ENCODE measurements around the gene STXBP2. TPM values are rescaled to one million over a fixed set of nuclear protein-coding genes. Genes with fewer than 3 reads are reported as not detected.

Gene STXBP2
- total and polyA plus RNA-seq, 2 experiments from 2014 or later = 1.8 to 2.0 TPM

DNA sequence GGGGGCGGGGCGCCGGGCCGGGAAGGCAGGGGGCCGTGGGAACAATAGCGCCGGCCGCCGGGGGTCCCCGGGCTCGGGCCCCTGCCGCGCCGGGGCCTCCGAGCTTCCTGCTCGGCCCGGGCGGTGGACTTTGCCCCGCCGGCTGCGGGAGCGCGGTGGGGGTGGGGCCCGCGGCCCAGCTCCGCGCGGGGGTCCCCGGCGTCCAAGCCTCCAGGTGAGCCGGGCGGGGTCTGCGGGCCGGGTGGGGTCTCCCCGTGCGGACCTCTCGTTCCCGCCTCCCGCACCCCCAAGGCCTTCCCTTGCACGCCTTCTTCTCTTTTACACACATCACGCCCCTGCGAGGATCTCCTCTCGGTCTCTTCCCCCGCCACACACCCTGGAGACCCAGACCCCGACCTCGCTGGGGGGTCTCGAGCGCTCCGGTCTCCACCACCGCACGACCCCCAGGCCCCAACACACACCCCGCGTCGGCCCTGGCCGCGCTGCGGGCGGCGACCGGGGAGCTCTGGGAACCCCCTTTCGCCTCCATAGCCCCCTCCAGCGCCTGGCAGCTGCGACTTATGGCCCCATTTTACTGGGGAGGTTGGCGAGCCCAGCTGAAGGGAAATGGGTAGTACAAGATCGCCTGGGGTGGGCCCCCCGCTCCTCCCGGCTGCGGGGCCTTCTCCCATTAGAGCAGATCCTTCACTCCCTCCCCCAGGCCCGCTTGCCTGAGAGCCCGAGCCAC lies 40.5 kb upstream of the STXBP2 start:
- Histone ChIP-seq H3K27ac (no peak overlapping the region), H3K27me3 (replicated peaks; ENCODE audit: insufficient read depth) (peaks cover 40% of the 10 kb centered on the region), H3K79me2 (ENCODE audit: insufficient read depth) (no peaks in the 10 kb centered on the region), H2AFZ (no peak overlapping the region), H3F3A (ENCODE audit: insufficient read depth) (no peaks in the 10 kb centered on the region), H3K9ac (no peak overlapping the region), H3K36me3 (ENCODE audit: low read depth) (no peaks in the 10 kb centered on the region), H3K4me2 (ENCODE audit: unreplicated experiment) (no peak overlapping the region), H4K20me1 (ENCODE audit: insufficient read depth) (no peaks in the 10 kb centered on the region), H3K9me3 (ENCODE audit: low read depth) (no peaks in the 10 kb centered on the region), H3K4me3 (no peak overlapping the region), H3K4me1 (ENCODE audit: insufficient read depth) (no peaks in the 10 kb centered on the region), H3K9me2 (ENCODE audit: insufficient read depth) (no peaks in the 10 kb centered on the region)
- no peak for DNase-seq
- WGBS, 2 experiments (ENCODE audit: low coverage in 1 of 2, low lambda C conversion rate in 2 of 2, missing lambda C conversion rate in 2 of 2) = 2 to 3% methylated on average over 29 to 35 of the region's 70 CpGs
- in situ Hi-C loops (cut with MboI) = no loop called here
- TF ChIP-seq EZH2phosphoT487 (IDR thresholded peaks at IDR 0.05; ENCODE audit: insufficient read depth, low read depth) (0 out of 2 replicates have a peak, but pooled peaks have one; percentile 44), EZH2 (IDR thresholded peaks at IDR 0.05; ENCODE audit: insufficient read depth, poor library complexity, severe bottlenecking) (peak; percentile 70)

DNA sequence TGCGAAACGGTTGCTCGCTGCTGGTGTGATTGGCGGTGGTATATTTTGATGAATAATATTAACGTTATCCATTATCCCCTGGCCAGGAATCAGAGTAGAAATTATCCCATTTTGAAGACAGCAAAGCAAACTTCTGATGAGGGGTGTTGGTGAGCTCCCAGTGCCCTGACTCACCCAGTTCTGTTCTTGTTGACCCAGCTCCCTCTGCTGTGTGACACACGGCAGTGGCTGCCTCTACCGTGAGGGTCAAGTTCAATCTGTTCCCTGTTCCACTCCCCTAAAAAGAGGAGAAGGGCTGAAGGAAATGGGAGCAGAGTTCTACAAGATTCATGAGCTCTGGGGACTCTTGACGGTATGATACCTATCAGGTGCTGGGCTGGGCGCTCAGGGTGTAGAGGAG lies 39.2 kb upstream of the STXBP2 start:
- Histone ChIP-seq H3F3A (ENCODE audit: insufficient read depth) (no peaks in the 10 kb centered on the region), H3K9ac (no peak overlapping the region), H3K9me3 (ENCODE audit: low read depth) (no peaks in the 10 kb centered on the region), H3K79me2 (ENCODE audit: insufficient read depth) (no peaks in the 10 kb centered on the region), H3K9me2 (ENCODE audit: insufficient read depth) (no peaks in the 10 kb centered on the region), H3K4me3 (no peak overlapping the region), H3K36me3 (ENCODE audit: low read depth) (no peaks in the 10 kb centered on the region), H4K20me1 (ENCODE audit: insufficient read depth) (no peaks in the 10 kb centered on the region), H3K4me1 (ENCODE audit: insufficient read depth) (no peaks in the 10 kb centered on the region), H3K27ac (no peak overlapping the region), H3K27me3 (replicated peaks; ENCODE audit: insufficient read depth) (peaks cover 40% of the 10 kb centered on the region), H2AFZ (no peak overlapping the region), H3K4me2 (ENCODE audit: unreplicated experiment) (no peak overlapping the region)
- WGBS, 2 experiments (ENCODE audit: low coverage in 1 of 2, low lambda C conversion rate in 2 of 2, missing lambda C conversion rate in 2 of 2) = 62% methylated on average over 9 of the region's 9 CpGs
- in situ Hi-C loops (cut with MboI) = no loop called here
- DNase-seq = peak; percentile 23
- TF ChIP-seq EZH2phosphoT487 (IDR thresholded peaks at IDR 0.05; ENCODE audit: insufficient read depth, low read depth) = no peak
- TF ChIP-seq EZH2 (IDR thresholded peaks at IDR 0.05; ENCODE audit: insufficient read depth, poor library complexity, severe bottlenecking) = no peak

DNA sequence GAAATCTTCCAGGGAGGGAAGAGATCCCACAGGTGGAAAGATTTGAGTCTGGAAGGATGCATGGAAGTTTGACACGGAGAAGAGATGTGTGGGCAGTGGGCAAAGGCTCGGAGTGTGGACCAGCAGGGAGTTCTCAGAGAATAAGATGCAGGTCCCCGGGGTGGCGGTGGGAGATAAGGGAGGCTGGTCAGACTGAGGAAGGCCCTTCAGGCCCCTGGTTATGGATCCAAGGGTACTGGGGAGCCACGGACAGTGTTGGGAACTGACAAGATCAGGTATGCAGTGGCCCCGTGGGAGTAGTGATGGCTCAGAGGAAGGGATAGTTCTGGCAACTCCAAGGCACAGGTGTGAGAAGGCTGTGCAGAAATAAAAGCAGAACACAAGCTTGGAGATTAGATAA lies 38.7 kb upstream of the STXBP2 start:
- Histone ChIP-seq H3K9me3 (ENCODE audit: low read depth) (no peaks in the 10 kb centered on the region), H3F3A (ENCODE audit: insufficient read depth) (no peaks in the 10 kb centered on the region), H3K27me3 (replicated peaks; ENCODE audit: insufficient read depth) (peaks cover 40% of the 10 kb centered on the region), H3K27ac (no peak overlapping the region), H4K20me1 (ENCODE audit: insufficient read depth) (no peaks in the 10 kb centered on the region), H3K9me2 (ENCODE audit: insufficient read depth) (no peaks in the 10 kb centered on the region), H3K4me3 (no peak overlapping the region), H3K4me1 (ENCODE audit: insufficient read depth) (no peaks in the 10 kb centered on the region), H3K36me3 (ENCODE audit: low read depth) (no peaks in the 10 kb centered on the region), H3K4me2 (ENCODE audit: unreplicated experiment) (no peak overlapping the region), H2AFZ (no peak overlapping the region), H3K79me2 (ENCODE audit: insufficient read depth) (no peaks in the 10 kb centered on the region), H3K9ac (no peak overlapping the region)
- TF ChIP-seq EZH2 (IDR thresholded peaks at IDR 0.05; ENCODE audit: insufficient read depth, poor library complexity, severe bottlenecking) = no peak
- TF ChIP-seq EZH2phosphoT487 (IDR thresholded peaks at IDR 0.05; ENCODE audit: insufficient read depth, low read depth) = no peak
- in situ Hi-C loops (cut with MboI) = no loop called here
- WGBS, 2 experiments (ENCODE audit: low coverage in 1 of 2, low lambda C conversion rate in 2 of 2, missing lambda C conversion rate in 2 of 2) = 55 to 62% methylated on average over 6 of the region's 6 CpGs
- DNase-seq = no peak

DNA sequence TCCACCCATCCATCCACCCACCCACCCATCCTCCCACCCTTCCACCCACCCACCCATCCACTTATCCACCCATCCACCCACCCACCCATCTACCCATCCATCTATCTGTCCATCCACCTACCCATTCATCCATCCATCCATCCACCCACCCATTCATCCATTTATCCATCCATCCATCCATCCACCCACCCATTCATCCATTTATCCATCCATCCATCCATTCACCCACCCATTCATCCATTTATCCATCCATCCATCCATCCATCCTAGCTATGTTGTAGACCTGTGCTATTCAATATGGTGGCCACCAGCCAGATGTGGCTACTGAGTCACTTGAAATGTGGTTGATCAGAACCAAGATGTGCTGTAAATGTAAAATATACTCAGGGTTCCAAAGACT lies 36.2 kb upstream of the STXBP2 start:
- Histone ChIP-seq H3K27ac (no peak overlapping the region), H2AFZ (no peak overlapping the region), H3K9me2 (ENCODE audit: insufficient read depth) (no peaks in the 10 kb centered on the region), H3F3A (ENCODE audit: insufficient read depth) (no peaks in the 10 kb centered on the region), H3K79me2 (ENCODE audit: insufficient read depth) (no peaks in the 10 kb centered on the region), H3K4me1 (ENCODE audit: insufficient read depth) (no peaks in the 10 kb centered on the region), H3K4me3 (no peak overlapping the region), H3K36me3 (ENCODE audit: low read depth) (no peaks in the 10 kb centered on the region), H3K4me2 (ENCODE audit: unreplicated experiment) (no peak overlapping the region), H3K9ac (no peak overlapping the region), H3K27me3 (replicated peaks; ENCODE audit: insufficient read depth) (peaks cover 18% of the 10 kb centered on the region), H4K20me1 (ENCODE audit: insufficient read depth) (no peaks in the 10 kb centered on the region), H3K9me3 (ENCODE audit: low read depth) (no peaks in the 10 kb centered on the region)
- peak; percentile 13 for DNase-seq
- in situ Hi-C loops (cut with MboI) = no loop called here
- TF ChIP-seq EZH2 (IDR thresholded peaks at IDR 0.05; ENCODE audit: insufficient read depth, poor library complexity, severe bottlenecking) (no peak), EZH2phosphoT487 (IDR thresholded peaks at IDR 0.05; ENCODE audit: insufficient read depth, low read depth) (no peak)
